Measurements from ENCODE around the gene ZNF576.
"Not testable (repeated sequence)": the region's sequence is repeated elsewhere in the genome, so short reads cannot be mapped to it uniquely, and the experiment has no call there.

ZNF576 gene

GRCh38 chr19:43634872-43635560, 38.6 kb downstream of the ZNF576 start:
- DNase-seq, result no peak
- Mint-ChIP-seq H3K27me3 (peaks cover 77% of the 10 kb centered on the region), H3K9me3 (no peaks in the 10 kb centered on the region), H3K36me3 (no peaks in the 10 kb centered on the region), H3K27ac (peak overlapping the region; percentile 56), H3K4me1 (peaks cover 11% of the 10 kb centered on the region), H3K4me3 (no peak overlapping the region)
- CTCF ChIA-PET, result no interaction called here

DNA sequence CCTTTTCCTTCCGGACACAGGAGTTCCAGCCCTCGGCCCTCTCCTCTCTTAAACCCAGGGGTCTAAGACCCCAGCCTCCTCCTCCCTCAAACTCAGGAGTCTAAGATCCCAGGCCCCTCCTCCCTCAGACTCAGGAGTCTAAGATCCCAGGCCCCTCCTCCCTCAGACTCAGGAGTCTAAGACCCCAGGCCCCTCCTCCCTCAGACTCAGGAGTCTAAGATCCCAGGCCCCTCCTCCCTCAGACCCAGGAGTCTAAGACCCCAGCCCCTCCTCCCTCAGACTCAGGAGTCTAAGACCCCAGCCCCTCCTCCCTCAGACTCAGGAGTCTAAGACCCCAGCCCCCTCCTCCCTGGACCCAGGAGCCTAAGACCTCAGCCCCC, 39.2 kb downstream of the ZNF576 start:
- CTCF ChIA-PET, DNase-seq, H3K4me3 Mint-ChIP-seq, H3K9me3 Mint-ChIP-seq, H3K36me3 Mint-ChIP-seq: not testable (repeated sequence)
- H3K4me1 Mint-ChIP-seq, result peaks cover 14% of the 10 kb centered on the region
- H3K27ac Mint-ChIP-seq, result peak overlapping the region; percentile 56
- peaks cover 82% of the 10 kb centered on the region for H3K27me3 Mint-ChIP-seq

- Mint-ChIP-seq H3K36me3 (no peaks in the 10 kb centered on the region), H3K27ac (no peak overlapping the region), H3K9me3 (no peaks in the 10 kb centered on the region), H3K27me3 (peaks cover 88% of the 10 kb centered on the region), H3K4me1 (peaks cover 15% of the 10 kb centered on the region), H3K4me3 (no peak overlapping the region)
- no peak for DNase-seq
- CTCF ChIA-PET, result no interaction called here
These were observed 39.8 kb downstream of the ZNF576 start for GRCh38 chr19:43636121-43636683.

GRCh38 chr19:43638214-43638994, 42.0 kb downstream of the ZNF576 start:
- no peaks in the 10 kb centered on the region for H3K36me3 Mint-ChIP-seq
- H3K4me3 Mint-ChIP-seq, result peak overlapping the region; percentile 81
- peaks cover 15% of the 10 kb centered on the region for H3K4me1 Mint-ChIP-seq
- H3K27me3 Mint-ChIP-seq, result peaks cover 82% of the 10 kb centered on the region
- CTCF ChIA-PET, result no interaction called here
- H3K9me3 Mint-ChIP-seq, result no peaks in the 10 kb centered on the region
- no peak overlapping the region for H3K27ac Mint-ChIP-seq
- no peak for DNase-seq

DNA sequence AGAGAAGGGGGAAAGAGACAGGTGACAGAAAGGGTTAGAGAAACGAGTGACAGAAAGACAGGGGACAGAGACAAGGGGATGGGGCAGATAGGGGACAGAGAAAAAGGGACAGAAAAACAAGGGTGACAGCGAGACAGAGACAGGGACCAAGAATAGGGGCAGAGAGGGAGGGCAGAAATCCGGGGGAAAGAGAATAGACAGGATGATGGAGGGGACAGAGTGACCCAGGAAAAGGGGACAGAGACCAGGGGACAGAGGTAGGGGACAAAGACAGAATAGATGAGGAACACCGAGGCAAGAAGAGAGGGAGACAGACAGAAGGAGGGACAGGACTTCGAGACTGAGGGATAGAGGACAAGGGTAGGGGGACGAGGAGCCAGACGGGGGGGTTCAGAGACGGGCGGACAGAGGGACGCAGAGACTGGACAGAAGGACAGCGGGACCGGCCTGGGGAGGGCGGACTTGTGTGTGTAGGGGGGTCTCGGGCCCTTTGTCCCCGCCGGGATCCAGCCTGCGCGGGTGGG, 42.7 kb downstream of the ZNF576 start:
- H3K4me1 Mint-ChIP-seq, result peaks cover 15% of the 10 kb centered on the region
- peak overlapping the region; percentile 67 for H3K27ac Mint-ChIP-seq
- H3K36me3 Mint-ChIP-seq, result no peaks in the 10 kb centered on the region
- DNase-seq, result no peak
- H3K27me3 Mint-ChIP-seq, result peaks cover 75% of the 10 kb centered on the region
- no peaks in the 10 kb centered on the region for H3K9me3 Mint-ChIP-seq
- CTCF ChIA-PET, result no interaction called here
- peak overlapping the region; percentile 81 for H3K4me3 Mint-ChIP-seq

GRCh38 chr19:43639519-43640423, 43.4 kb downstream of the ZNF576 start, which contains the start of gene CADM4:
Gene CADM4 (minus strand): TSS chr19:43639850. CDS start chr19:43639790, 60 bp downstream.
- peaks cover 15% of the 10 kb centered on the region for H3K4me1 Mint-ChIP-seq
- H3K4me3 Mint-ChIP-seq, result peak within 1 kb of the TSS; percentile 81
- CTCF ChIA-PET, result interaction anchor here (1.3 kb wide), 1 partner anchor 20 kb away, joined by 3 read pairs; no protein-coding TSS in a partner anchor
- no peaks in the 10 kb centered on the region for H3K9me3 Mint-ChIP-seq
- no peaks in the 10 kb centered on the region for H3K36me3 Mint-ChIP-seq
- H3K27me3 Mint-ChIP-seq, result peaks cover 71% of the 10 kb centered on the region
- DNase-seq, result peak; percentile 79
- peak within 1 kb of the TSS; percentile 67 for H3K27ac Mint-ChIP-seq

DNA sequence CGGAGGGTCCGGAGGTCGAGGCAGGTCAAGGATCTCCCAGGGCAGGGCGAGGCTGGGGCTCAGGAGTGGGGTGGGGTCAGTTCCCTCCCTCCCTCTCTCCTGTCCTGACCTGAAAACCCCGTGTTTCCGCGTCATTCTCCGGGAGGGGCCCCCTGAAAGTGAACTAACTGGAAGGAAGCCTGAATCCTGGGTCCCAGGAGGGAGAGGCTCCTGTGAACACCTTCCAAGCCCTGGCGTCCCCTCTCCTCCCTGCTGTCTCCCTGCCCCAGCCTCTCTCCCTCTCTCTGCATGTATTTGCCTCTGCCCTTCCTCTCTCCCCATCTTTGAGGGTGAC, 44.0 kb downstream of the ZNF576 start:
- Mint-ChIP-seq H3K27me3 (peaks cover 66% of the 10 kb centered on the region), H3K27ac (no peak overlapping the region), H3K36me3 (no peaks in the 10 kb centered on the region), H3K9me3 (no peaks in the 10 kb centered on the region), H3K4me1 (peaks cover 15% of the 10 kb centered on the region), H3K4me3 (peak overlapping the region; percentile 70)
- DNase-seq, result no peak
- CTCF ChIA-PET, result interaction anchor here (1.3 kb wide), 1 partner anchor 20 kb away, joined by 3 read pairs; no protein-coding TSS in a partner anchor

- H3K27me3 Mint-ChIP-seq, result peaks cover 57% of the 10 kb centered on the region
- H3K36me3 Mint-ChIP-seq, result no peaks in the 10 kb centered on the region
- H3K27ac Mint-ChIP-seq, result no peak overlapping the region
- peaks cover 15% of the 10 kb centered on the region for H3K4me1 Mint-ChIP-seq
- DNase-seq, result no peak
- peak overlapping the region; percentile 32 for H3K4me3 Mint-ChIP-seq
- CTCF ChIA-PET, result interaction anchor here (1.3 kb wide), 1 partner anchor 19 kb away, joined by 3 read pairs; no protein-coding TSS in a partner anchor
- H3K9me3 Mint-ChIP-seq, result no peaks in the 10 kb centered on the region
These were observed 44.9 kb downstream of the ZNF576 start for GRCh38 chr19:43641333-43641732.

DNA sequence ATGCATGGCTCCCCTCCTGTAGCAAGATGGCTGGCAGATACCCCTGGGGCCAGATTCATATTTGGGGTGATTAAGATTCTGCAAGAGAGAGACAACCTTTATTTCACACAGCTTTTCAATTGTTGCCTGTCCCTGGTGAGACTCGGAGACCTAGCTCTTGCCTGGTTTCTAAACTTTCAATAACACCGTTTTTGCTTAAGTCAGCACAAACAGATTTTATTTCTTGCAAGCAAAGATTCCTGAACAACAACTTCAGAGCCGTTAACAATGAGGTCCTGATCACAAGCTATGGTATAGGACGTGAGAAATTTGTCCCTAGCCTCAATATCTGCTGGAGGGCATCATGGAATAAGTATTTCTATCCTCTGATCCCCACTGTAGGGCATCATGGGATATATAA, 46.1 kb downstream of the ZNF576 start:
- Mint-ChIP-seq H3K27ac (no peak overlapping the region), H3K36me3 (peaks cover 2% of the 10 kb centered on the region), H3K4me3 (no peak overlapping the region), H3K9me3 (no peaks in the 10 kb centered on the region), H3K4me1 (peaks cover 15% of the 10 kb centered on the region), H3K27me3 (peaks cover 49% of the 10 kb centered on the region)
- CTCF ChIA-PET, result no interaction called here
- DNase-seq, result no peak

- H3K27me3 Mint-ChIP-seq, result peaks cover 41% of the 10 kb centered on the region
- H3K27ac Mint-ChIP-seq, result no peak overlapping the region
- H3K36me3 Mint-ChIP-seq, result peaks cover 4% of the 10 kb centered on the region
- CTCF ChIA-PET, result no interaction called here
- DNase-seq, result no peak
- peaks cover 12% of the 10 kb centered on the region for H3K4me1 Mint-ChIP-seq
- no peak overlapping the region for H3K4me3 Mint-ChIP-seq
- H3K9me3 Mint-ChIP-seq, result no peaks in the 10 kb centered on the region
These were observed 46.9 kb downstream of the ZNF576 start for GRCh38 chr19:43643326-43643725.

GRCh38 chr19:43644181-43644580, 47.8 kb downstream of the ZNF576 start:
- no peak for DNase-seq
- Mint-ChIP-seq H3K36me3 (peaks cover 4% of the 10 kb centered on the region), H3K27me3 (peaks cover 33% of the 10 kb centered on the region), H3K4me3 (no peak overlapping the region), H3K27ac (no peak overlapping the region), H3K4me1 (peaks cover 7% of the 10 kb centered on the region), H3K9me3 (no peaks in the 10 kb centered on the region)
- CTCF ChIA-PET, result no interaction called here

GRCh38 chr19:43648633-43649032, 52.2 kb downstream of the ZNF576 start:
- no peak for DNase-seq
- Mint-ChIP-seq H3K27ac (no peak overlapping the region), H3K9me3 (no peaks in the 10 kb centered on the region), H3K4me1 (peaks cover 3% of the 10 kb centered on the region), H3K27me3 (peaks cover 7% of the 10 kb centered on the region), H3K4me3 (no peak overlapping the region), H3K36me3 (peaks cover 9% of the 10 kb centered on the region)
- CTCF ChIA-PET, result interaction anchor here (1.1 to 1.7 kb wide), 2 partner anchors 14 kb away, joined by 3 to 5 read pairs; no protein-coding TSS in a partner anchor

DNA sequence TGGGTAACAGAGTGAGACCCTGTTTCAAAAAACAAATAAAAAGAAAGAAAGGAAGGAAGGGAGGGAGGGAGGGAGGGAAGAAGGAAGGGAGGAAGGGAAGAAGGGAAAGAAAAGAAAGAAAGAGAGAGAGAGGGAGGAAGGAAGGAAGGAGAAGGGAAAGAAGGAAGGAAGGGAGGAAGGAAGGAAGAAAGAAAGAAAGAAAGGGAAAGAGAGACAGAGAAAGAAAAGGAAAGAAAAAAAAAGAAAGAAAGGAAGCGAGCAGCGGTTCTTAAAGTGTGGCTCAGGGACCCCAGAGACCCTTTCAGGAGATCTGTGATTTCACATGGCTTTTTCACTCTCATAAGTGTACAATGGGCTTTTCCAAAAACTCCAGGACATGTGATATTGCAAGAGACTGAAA, 53.1 kb downstream of the ZNF576 start:
- CTCF ChIA-PET, result interaction anchor here (1.1 to 1.7 kb wide), 2 partner anchors 13 to 15 kb away, joined by 3 to 5 read pairs; no protein-coding TSS in a partner anchor
- Mint-ChIP-seq H3K9me3 (no peaks in the 10 kb centered on the region), H3K36me3 (peaks cover 14% of the 10 kb centered on the region), H3K4me1 (peaks cover 3% of the 10 kb centered on the region), H3K27ac (no peak overlapping the region), H3K4me3 (no peak overlapping the region), H3K27me3 (peaks cover 7% of the 10 kb centered on the region)
- DNase-seq, result no peak

- peaks cover 19% of the 10 kb centered on the region for H3K36me3 Mint-ChIP-seq
- H3K4me1 Mint-ChIP-seq, H3K9me3 Mint-ChIP-seq, DNase-seq, H3K27ac Mint-ChIP-seq, CTCF ChIA-PET, H3K4me3 Mint-ChIP-seq, H3K27me3 Mint-ChIP-seq: not testable (repeated sequence)
These were observed 53.9 kb downstream of the ZNF576 start for GRCh38 chr19:43650276-43650675.

Data from activated naive CD4-positive, alpha-beta T cell treated with anti-CD3 and anti-CD28 coated beads, Interleukin-2, amount 10 ng/mL, durations not matched to agents 7 days and 5 days (primary cell).